ENCODE measurements around the gene UGT1A9.
"Not testable (repeated sequence)": the region's sequence is repeated elsewhere in the genome, so short reads cannot be mapped to it uniquely, and the experiment has no call there.

UGT1A9 gene

GRCh38 chr2:233691443-233692433 is 20.0 kb downstream of the UGT1A9 start:
- Mint-ChIP-seq H3K9me3 (peaks cover 4% of the 10 kb centered on the region), H3K36me3 (ENCODE audit: low read depth) (no peaks in the 10 kb centered on the region), H3K4me1 (no peaks in the 10 kb centered on the region), H3K4me3 (no peak overlapping the region), H3K27me3 (peaks cover 2% of the 10 kb centered on the region), H3K27ac (no peak overlapping the region)
- ATAC-seq (no peak), DNase-seq (no peak)

DNA sequence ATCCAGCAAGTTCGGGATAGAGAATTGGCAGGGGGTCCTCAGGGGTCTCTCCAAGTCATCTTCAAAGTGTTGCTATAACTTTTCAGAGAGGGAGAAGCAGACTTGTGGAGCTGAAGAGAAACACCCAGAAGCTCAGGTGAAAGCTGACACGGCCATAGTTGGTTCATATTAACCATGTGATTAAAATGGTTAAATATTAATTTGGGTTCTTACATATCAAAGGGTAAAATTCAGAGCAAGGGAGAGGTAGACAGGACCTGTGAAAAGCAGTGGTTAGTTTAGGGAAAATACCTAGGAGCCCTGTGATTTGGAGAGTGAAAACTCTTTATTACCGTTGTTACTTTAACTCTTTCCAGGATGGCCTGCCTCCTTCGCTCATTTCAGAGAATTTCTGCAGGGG is 20.9 kb downstream of the UGT1A9 start, which contains the start of gene UGT1A6:
Gene UGT1A6 (plus strand): TSS at position 243 of the 400 bp plus-strand sequence. CDS start 115 bp downstream, at position 358.
- DNase-seq (no peak), ATAC-seq (no peak)
- Mint-ChIP-seq H3K4me3 (no peak within 1 kb of the TSS), H3K9me3 (peaks cover 4% of the 10 kb centered on the region), H3K27ac (no peak within 1 kb of the TSS), H3K4me1 (no peaks in the 10 kb centered on the region), H3K27me3 (peaks cover 2% of the 10 kb centered on the region), H3K36me3 (ENCODE audit: low read depth) (no peaks in the 10 kb centered on the region)

DNA sequence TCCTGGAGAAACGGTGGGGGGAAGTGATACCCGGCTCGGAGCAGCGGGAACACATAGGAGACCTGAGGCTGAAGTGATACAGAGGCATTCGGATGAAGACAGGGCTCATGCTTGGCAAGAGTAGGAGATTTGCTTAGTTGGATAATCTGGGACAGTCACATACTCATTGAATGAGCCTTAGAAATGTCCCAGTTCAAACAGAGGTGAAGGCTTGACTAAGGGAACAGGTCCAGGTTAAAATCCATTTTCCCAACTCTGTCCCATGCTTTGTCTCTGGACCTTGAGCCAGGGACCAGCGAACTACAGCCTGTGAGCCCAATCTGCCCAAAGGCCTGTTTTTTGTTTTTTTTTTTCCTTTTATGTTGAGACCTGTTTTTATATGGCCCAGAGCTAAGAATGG is 22.3 kb downstream of the UGT1A9 start:
- no peak for DNase-seq
- Mint-ChIP-seq H3K36me3 (ENCODE audit: low read depth) (no peaks in the 10 kb centered on the region), H3K4me3 (no peak overlapping the region), H3K27me3 (no peaks in the 10 kb centered on the region), H3K9me3 (peaks cover 4% of the 10 kb centered on the region), H3K27ac (no peak overlapping the region), H3K4me1 (no peaks in the 10 kb centered on the region)
- ATAC-seq: no peak

DNA sequence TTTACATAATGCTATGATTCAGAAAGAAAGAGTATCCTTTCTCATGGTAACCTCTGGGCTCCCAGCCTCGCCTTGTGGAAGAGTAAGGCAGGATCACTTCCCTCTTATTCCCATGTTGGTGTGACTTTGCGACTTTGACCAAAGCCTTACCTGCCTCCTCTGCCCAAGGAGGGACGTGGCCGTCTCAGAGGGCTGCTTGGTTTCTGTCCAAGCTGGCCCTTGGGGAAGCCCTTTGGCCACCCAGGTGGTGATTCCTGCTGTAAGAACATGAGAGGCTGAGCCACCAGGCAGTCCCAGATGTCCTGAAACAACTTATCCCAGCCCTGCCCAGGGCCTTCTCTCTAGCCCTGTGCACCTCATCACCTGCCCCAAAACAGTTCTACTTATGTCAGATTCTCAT is 27.0 kb downstream of the UGT1A9 start:
- H3K36me3 Mint-ChIP-seq (ENCODE audit: low read depth): no peaks in the 10 kb centered on the region
- H3K4me3 Mint-ChIP-seq: no peak overlapping the region
- no peaks in the 10 kb centered on the region for H3K4me1 Mint-ChIP-seq
- ATAC-seq (no peak), DNase-seq (no peak)
- peaks cover 4% of the 10 kb centered on the region for H3K9me3 Mint-ChIP-seq
- no peaks in the 10 kb centered on the region for H3K27me3 Mint-ChIP-seq
- H3K27ac Mint-ChIP-seq: no peak overlapping the region

DNA sequence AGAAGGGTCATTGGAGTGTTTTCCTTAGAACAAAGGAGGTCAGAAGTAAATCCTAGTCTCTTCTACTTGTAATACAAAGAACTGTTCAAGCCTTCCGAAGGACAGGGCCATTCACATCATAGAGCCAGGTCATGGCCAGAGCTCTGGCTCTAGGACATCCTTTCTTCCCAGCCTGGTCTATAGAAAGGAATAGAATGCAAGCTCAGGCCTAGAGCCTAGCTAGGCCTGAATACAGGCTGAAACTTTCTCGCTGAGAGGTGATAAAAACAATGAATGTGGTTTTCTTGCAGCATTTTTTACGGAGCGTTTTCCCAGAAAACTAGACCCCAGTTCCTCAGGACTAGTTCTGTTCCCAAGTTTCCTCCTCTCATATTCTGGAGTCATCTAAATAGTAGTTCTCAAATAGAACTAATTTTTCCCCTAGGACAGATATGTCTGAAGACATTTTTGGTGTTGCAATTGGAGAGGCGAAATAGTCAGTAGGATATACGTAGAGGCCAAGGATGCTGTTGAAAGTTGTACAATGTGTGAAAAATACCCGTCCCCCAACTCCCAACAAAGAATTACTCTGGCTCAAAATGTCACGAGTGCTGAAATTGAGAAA is 27.8 kb downstream of the UGT1A9 start:
- ATAC-seq (no peak), DNase-seq (no peak)
- Mint-ChIP-seq H3K4me1 (no peaks in the 10 kb centered on the region), H3K27ac (no peak overlapping the region), H3K4me3 (no peak overlapping the region), H3K27me3 (no peaks in the 10 kb centered on the region), H3K36me3 (ENCODE audit: low read depth) (no peaks in the 10 kb centered on the region), H3K9me3 (peaks cover 4% of the 10 kb centered on the region)

DNA sequence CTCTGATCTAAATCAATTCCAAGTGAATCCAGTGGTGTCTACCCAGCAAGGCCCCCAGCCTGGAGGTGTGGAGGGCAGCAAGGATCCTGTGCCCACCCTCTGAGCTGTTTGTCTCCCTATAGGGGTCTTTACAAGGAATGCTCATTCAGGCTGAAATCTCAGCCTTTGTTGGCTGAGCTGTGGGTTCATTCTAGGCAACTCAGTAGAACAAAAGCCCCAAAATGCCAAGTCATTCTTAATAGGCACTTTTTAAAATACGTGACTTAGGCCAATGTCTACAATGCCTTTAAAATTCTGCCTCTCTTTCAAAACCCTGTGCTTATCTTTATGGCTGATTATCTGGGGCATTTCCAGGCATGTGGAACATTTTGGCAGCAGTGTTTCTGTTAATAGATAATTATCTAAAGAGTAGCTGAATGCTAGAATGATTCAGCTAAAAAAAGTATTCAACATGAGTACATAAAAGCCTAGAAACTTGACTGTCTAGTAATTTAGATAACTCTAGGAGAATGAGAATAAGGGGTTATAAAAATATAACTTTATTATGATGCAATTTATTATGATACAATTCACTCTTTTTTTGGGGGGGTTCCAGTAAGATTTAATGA is 28.4 kb downstream of the UGT1A9 start:
- Mint-ChIP-seq H3K9me3 (peaks cover 4% of the 10 kb centered on the region), H3K36me3 (ENCODE audit: low read depth) (no peaks in the 10 kb centered on the region), H3K4me1 (no peaks in the 10 kb centered on the region), H3K4me3 (no peak overlapping the region), H3K27ac (no peak overlapping the region), H3K27me3 (no peaks in the 10 kb centered on the region)
- DNase-seq (no peak), ATAC-seq (no peak)

DNA sequence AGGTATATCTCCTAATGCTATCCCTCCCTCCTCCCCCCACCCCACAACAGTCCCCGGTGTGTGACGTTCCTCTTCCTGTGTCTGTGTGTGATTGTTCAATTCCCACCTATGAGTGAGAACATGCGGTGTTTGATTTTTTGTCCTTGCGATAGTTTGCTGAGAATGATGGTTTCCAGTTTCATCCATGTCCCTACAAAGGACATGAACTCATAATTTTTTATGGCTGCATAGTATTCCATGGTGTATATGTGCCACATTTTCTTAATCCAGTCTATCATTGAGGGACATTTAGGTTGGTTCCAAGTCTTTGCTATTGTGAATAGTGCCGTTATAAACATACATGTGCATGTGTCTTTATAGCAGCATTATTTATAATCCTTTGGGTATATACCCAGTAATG is 29.1 kb downstream of the UGT1A9 start:
- not testable (repeated sequence) for H3K4me3 Mint-ChIP-seq; ATAC-seq; H3K36me3 Mint-ChIP-seq (ENCODE audit: low read depth); H3K27ac Mint-ChIP-seq; H3K27me3 Mint-ChIP-seq; H3K4me1 Mint-ChIP-seq; H3K9me3 Mint-ChIP-seq; DNase-seq

- ATAC-seq (no peak), DNase-seq (no peak)
- no peaks in the 10 kb centered on the region for H3K36me3 Mint-ChIP-seq (ENCODE audit: low read depth)
- no peak overlapping the region for H3K27ac Mint-ChIP-seq
- peaks cover 2% of the 10 kb centered on the region for H3K27me3 Mint-ChIP-seq
- H3K4me3 Mint-ChIP-seq: no peak overlapping the region
- no peaks in the 10 kb centered on the region for H3K4me1 Mint-ChIP-seq
- H3K9me3 Mint-ChIP-seq: no peaks in the 10 kb centered on the region
Measured at GRCh38 chr2:233702238-233702637, 30.5 kb downstream of the UGT1A9 start.

DNA sequence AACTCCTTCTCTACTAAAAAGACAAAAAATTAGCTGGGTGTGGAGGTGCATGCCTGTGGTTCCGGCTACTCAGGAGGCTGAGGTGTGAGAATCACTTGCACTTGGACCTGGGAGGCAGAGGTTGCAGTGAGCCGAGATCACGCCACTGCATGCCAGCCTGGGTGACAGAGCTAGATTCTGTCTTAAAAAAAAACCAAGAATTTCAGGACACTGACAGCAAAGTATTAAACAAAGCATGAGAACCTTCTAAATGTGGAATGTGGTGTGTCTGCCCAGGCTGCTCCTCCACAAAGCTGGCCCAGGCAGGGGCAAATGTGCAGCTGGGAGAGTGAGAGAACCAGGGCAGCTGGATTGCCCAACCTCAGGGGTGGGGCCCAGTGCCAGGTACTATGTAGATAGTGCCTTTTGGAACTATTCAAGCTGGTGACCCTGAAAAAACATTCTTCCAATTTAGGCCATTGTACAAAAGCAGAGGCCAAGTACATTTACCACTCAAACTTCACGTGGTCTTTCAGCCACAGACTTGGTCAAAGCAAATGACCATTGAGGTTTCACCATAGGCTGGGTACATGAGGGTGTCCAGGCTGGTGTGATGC is 34.3 kb downstream of the UGT1A9 start:
- Mint-ChIP-seq H3K27ac (no peak overlapping the region), H3K36me3 (ENCODE audit: low read depth) (no peaks in the 10 kb centered on the region), H3K4me3 (no peak overlapping the region), H3K9me3 (no peaks in the 10 kb centered on the region), H3K27me3 (peaks cover 4% of the 10 kb centered on the region), H3K4me1 (no peaks in the 10 kb centered on the region)
- DNase-seq (no peak), ATAC-seq (no peak)

- Mint-ChIP-seq H3K9me3 (no peaks in the 10 kb centered on the region), H3K27ac (no peak overlapping the region), H3K27me3 (peaks cover 7% of the 10 kb centered on the region), H3K36me3 (ENCODE audit: low read depth) (no peaks in the 10 kb centered on the region), H3K4me1 (no peaks in the 10 kb centered on the region), H3K4me3 (no peak overlapping the region)
- no peak for DNase-seq
- no peak for ATAC-seq
Measured at GRCh38 chr2:233706720-233707119, 35.0 kb downstream of the UGT1A9 start.

DNA sequence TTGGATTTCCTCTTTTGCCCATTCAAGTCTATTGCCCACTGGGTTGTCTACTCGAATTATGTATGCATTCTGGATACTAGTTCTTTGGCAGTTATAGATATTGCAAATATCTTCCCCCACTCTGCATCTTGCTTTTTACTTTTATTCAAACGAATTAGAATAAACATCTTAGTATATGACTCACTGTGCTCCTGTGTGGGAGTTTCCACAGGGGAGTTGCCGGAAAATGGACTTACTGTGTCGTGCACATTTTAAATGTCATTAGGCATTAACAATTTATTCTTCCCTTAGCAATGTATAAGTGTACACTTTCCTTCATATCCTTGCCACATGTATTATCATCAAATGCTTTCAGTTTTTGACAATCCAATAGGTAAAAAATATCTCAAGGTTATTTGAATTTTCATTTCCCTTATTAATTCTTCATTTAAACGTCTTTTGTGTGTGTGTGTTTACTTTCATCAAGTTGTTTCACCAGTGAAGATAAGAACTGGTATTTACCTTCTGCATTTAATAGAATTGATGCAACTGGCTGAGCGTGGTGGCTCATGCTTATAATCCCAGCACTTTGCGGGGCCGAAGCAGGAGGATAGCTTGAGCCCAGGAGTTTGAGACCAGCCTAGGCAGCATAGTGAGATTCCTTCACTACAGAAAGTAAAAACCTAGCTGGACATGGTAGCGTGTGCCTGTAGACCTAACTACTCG is 36.4 kb downstream of the UGT1A9 start:
- H3K4me3 Mint-ChIP-seq: no peak overlapping the region
- no peak for DNase-seq
- peaks cover 7% of the 10 kb centered on the region for H3K27me3 Mint-ChIP-seq
- H3K27ac Mint-ChIP-seq: no peak overlapping the region
- no peaks in the 10 kb centered on the region for H3K4me1 Mint-ChIP-seq
- no peaks in the 10 kb centered on the region for H3K9me3 Mint-ChIP-seq
- ATAC-seq: no peak
- no peaks in the 10 kb centered on the region for H3K36me3 Mint-ChIP-seq (ENCODE audit: low read depth)

DNA sequence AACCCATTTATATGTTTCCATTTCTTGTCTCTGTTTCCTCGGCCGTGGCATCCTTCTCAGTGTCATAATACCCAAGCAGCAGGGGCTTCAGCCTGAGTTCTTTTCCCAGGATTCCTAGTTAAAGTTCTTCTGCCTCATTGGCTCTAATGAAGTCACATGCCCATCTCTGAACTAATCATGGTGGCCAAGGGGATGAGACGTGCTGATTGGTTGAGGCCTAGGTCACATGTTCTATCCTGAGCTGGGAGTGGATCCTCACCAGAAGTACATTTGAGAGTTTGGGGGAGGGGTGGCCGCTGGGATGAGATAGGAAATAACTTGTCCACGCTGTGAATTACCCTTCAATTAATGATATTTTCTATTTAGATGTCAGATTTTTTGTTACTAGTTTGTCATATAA is 37.2 kb downstream of the UGT1A9 start:
- no peak for ATAC-seq
- Mint-ChIP-seq H3K27ac (no peak overlapping the region), H3K27me3 (peaks cover 9% of the 10 kb centered on the region), H3K4me3 (no peak overlapping the region), H3K36me3 (ENCODE audit: low read depth) (no peaks in the 10 kb centered on the region), H3K4me1 (peaks cover 1% of the 10 kb centered on the region), H3K9me3 (no peaks in the 10 kb centered on the region)
- DNase-seq: no peak

DNA sequence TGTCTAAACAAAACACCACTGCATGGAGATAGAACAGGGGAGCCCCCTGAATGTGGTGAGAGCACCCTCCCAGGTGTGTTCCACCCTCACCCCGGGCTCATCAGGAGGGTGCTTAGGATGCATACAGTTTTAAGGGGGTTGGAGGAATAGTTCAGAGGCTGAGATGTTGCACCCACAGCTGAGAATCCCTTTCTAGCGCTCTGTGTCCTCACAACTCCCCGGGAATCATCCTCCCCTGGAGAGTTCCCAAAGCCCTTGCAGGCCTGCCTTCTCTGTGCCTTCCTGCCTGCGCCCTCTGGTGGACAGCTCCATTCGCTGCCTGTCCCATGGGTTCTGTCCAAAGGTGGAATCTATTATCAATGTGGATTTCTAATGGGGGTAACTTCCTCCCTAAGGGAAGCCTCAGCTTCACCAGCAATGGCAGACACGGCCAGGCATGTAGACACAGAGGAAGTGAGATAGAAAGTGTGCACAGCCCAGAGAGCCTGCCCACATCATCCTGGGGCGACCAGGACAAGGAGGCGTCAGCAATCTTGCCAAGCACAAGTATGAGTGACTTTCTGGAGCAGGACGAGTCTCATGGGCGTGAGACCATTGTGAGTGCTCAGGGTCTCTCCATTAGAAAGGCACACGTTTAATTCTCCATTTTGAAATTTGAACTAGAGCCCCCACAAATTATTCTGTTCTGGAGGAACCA is 39.8 kb downstream of the UGT1A9 start:
- no peak overlapping the region for H3K27ac Mint-ChIP-seq
- ATAC-seq (peak; percentile 68), DNase-seq (peak; percentile 77)
- H3K9me3 Mint-ChIP-seq: no peaks in the 10 kb centered on the region
- H3K4me3 Mint-ChIP-seq: no peak overlapping the region
- peaks cover 13% of the 10 kb centered on the region for H3K27me3 Mint-ChIP-seq
- no peaks in the 10 kb centered on the region for H3K36me3 Mint-ChIP-seq (ENCODE audit: low read depth)
- H3K4me1 Mint-ChIP-seq: peaks cover 2% of the 10 kb centered on the region
